Measurements from ENCODE around the gene RGS3.

Gene RGS3

DNA sequence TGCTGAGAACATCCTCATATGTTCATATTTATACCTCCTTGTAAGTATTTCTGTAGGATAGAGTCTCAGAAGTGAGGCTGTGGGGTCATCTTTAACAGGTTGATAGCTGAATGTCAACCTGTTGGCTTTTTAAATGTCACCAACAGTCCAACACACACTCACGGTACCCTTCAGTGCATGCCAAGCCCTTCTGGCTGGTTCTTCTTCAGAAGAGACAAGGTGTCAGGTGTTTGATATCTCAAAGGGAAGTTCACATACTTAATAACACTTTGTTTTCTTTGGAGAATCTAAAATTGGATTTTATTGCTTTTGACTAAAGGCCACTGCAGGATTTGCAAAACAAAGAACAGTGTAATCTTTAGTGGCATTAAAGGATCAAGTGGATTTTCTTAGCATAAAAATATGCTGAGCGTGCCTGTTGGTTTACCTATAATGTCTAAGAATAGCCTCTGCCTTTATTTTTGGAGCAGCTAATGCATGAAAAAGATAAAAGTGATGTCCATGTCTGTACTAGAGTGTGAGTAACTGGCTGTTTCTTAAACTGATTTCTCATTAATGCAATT is 58.2 kb downstream of the RGS3 start:
- no peak for TF ChIP-seq CTCF (IDR thresholded peaks at IDR 0.05; ENCODE audit: low read depth, low read length, missing control alignments)
- peak overlapping the region; percentile 3; the same call in 1 of the 2 replicates for H3K4me3 ChIP-seq (ENCODE audit: low read depth, low read length)
- DNase-seq (ENCODE audit: low read depth), result no peak

GRCh38 chr9:113522419-113522818 is 58.9 kb downstream of the RGS3 start:
- no peak for TF ChIP-seq CTCF (IDR thresholded peaks at IDR 0.05; ENCODE audit: low read depth, low read length, missing control alignments)
- peak overlapping the region; percentile 13 for H3K4me3 ChIP-seq (ENCODE audit: low read depth, low read length)
- DNase-seq (ENCODE audit: low read depth), result no peak

DNA sequence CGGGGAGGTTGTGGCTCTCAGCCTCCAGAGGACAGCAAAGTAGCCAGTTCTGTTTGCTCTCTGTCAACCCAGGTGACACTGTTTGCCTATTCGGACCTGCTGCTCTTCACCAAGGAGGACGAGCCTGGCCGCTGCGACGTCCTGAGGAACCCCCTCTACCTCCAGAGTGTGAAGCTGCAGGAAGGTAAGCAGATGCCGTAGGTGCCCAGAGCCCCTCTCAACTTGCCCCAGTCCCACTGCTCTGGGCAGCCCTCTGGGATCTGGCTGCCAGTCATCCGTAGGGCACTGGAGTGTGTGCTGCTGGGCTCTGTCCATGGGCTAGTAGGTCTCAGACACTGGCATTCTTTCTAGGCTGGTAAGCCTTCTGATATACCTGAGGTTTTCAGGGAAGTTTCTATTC is 59.3 kb downstream of the RGS3 start:
- no peak for DNase-seq (ENCODE audit: low read depth)
- no peak for TF ChIP-seq CTCF (IDR thresholded peaks at IDR 0.05; ENCODE audit: low read depth, low read length, missing control alignments)
- peak overlapping the region; percentile 13; the same call in 1 of the 2 replicates for H3K4me3 ChIP-seq (ENCODE audit: low read depth, low read length)

DNA sequence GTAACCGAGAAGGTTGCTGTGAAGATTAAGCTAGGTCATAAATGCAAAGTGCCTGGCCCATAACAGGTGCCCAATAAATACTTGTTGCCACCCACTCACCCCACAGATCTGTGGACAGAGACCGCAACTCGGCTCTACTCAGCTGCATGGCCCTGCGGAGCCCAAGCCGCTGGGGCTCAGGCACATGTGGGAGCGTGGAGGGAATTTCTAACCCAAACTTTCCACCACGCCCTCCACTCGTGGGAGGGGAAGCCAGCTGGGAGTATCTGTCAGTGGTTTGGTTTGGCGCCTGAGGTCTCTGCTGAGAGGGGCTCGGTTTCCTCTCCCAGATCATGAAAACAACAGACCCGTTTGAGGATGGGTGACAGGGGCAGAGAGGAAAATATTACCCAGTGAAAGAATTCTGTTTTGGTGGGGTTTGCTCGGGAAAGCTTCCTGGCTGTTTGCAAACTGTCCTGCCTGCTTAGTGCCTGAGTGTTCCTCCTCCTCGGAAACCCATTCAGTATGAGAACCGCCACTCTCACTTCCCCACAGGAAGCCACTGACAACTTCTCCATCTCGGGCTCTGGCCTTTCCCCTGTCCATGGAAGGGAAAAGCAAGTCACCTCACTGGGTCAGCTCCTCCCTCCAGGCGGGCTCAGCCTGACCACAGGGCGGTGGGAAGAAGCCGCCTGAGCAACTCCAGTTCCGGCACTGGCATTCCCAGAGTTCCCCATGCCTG is 60.1 kb downstream of the RGS3 start:
- TF ChIP-seq CTCF (IDR thresholded peaks at IDR 0.05; ENCODE audit: low read depth, low read length, missing control alignments), result no peak
- DNase-seq (ENCODE audit: low read depth), result peak; percentile 85
- H3K4me3 ChIP-seq (ENCODE audit: low read depth, low read length), result peak overlapping the region; percentile 18

- H3K4me3 ChIP-seq (ENCODE audit: low read depth, low read length), result no peak overlapping the region
- no peak for TF ChIP-seq CTCF (IDR thresholded peaks at IDR 0.05; ENCODE audit: low read depth, low read length, missing control alignments)
- DNase-seq (ENCODE audit: low read depth), result no peak
Observed at GRCh38 chr9:113524468-113524867, 60.9 kb downstream of the RGS3 start.

- no peak overlapping the region for H3K4me3 ChIP-seq (ENCODE audit: low read depth, low read length)
- TF ChIP-seq CTCF (IDR thresholded peaks at IDR 0.05; ENCODE audit: low read depth, low read length, missing control alignments), result no peak
- no peak for DNase-seq (ENCODE audit: low read depth)
Observed at GRCh38 chr9:113525205-113525604, 61.7 kb downstream of the RGS3 start.

- TF ChIP-seq CTCF (IDR thresholded peaks at IDR 0.05; ENCODE audit: low read depth, low read length, missing control alignments), result no peak
- DNase-seq (ENCODE audit: low read depth), result no peak
- H3K4me3 ChIP-seq (ENCODE audit: low read depth, low read length), result no peak overlapping the region
Observed at GRCh38 chr9:113525831-113526230, 62.3 kb downstream of the RGS3 start.

All from GM12864 (cell line).